Stimulated activated CD8-positive, alpha-beta memory T cell treated with anti-CD3 and anti-CD28 coated beads, Interleukin-4, amount 100 ng/mL, for 48 hours (primary cell): ENCODE data around the gene ZNF716.
"Not testable (repeated sequence)": the region's sequence is repeated elsewhere in the genome, so short reads cannot be mapped to it uniquely, and the experiment has no call there.

Source experiments
- DNase-seq: peaks from one replicate; pipeline ENCODE4 v3.0.0-alpha.2; 2020

ZNF716 gene

GRCh38 chr7:57427146-57427545 lies 22.8 kb upstream of the ZNF716 start:
- no peak for DNase-seq

- DNase-seq = no peak
These were observed 22.4 kb upstream of the ZNF716 start for GRCh38 chr7:57427594-57427993.

- no peak for DNase-seq
These were observed 17.4 kb upstream of the ZNF716 start for GRCh38 chr7:57432583-57432982.

- no peak for DNase-seq
These were observed 12.4 kb upstream of the ZNF716 start for GRCh38 chr7:57437581-57437980.

- no peak for DNase-seq
These were observed 11.7 kb upstream of the ZNF716 start for GRCh38 chr7:57438244-57438643.

GRCh38 chr7:57443567-57443966 lies 6.4 kb upstream of the ZNF716 start:
- DNase-seq = no peak

GRCh38 chr7:57469186-57469828 lies 19.3 kb downstream of the ZNF716 start:
- not testable (repeated sequence) for DNase-seq

- DNase-seq = not testable (repeated sequence)
These were observed 30.3 kb downstream of the ZNF716 start for GRCh38 chr7:57480304-57480703.

- DNase-seq = not testable (repeated sequence)
These were observed 35.0 kb downstream of the ZNF716 start for GRCh38 chr7:57485022-57485421.

GRCh38 chr7:57487957-57488356 lies 38.0 kb downstream of the ZNF716 start:
- no peak for DNase-seq

- DNase-seq = not testable (repeated sequence)
These were observed 45.1 kb downstream of the ZNF716 start for GRCh38 chr7:57495111-57495510.

GRCh38 chr7:57496395-57496794 lies 46.4 kb downstream of the ZNF716 start:
- DNase-seq = no peak

GRCh38 chr7:57505176-57505575 lies 55.2 kb downstream of the ZNF716 start:
- DNase-seq = no peak
